Measurements from ENCODE around the gene SYT8.

Gene SYT8

GRCh38 chr11:1834062-1834610 is 654 bp upstream of the SYT8 start:
- DNase-seq, result no peak

DNA sequence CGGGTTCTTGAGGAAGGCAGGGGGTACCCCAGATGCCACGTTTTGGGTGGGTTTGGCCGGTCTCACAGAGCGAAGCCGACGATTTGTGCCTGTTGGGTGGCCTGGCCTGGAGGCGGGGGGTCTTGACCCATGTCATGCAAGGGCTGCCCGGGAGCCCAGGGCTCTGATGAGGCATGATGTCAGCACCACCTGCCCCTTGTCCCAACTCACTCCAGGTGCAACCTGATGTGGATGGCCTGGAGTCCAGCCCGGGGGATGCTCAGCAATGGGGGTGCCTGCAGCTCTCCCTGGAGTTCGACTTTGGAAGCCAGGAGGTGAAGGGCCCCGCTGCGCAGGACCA is 851 bp downstream of the SYT8 start:
- no peak for DNase-seq

DNA sequence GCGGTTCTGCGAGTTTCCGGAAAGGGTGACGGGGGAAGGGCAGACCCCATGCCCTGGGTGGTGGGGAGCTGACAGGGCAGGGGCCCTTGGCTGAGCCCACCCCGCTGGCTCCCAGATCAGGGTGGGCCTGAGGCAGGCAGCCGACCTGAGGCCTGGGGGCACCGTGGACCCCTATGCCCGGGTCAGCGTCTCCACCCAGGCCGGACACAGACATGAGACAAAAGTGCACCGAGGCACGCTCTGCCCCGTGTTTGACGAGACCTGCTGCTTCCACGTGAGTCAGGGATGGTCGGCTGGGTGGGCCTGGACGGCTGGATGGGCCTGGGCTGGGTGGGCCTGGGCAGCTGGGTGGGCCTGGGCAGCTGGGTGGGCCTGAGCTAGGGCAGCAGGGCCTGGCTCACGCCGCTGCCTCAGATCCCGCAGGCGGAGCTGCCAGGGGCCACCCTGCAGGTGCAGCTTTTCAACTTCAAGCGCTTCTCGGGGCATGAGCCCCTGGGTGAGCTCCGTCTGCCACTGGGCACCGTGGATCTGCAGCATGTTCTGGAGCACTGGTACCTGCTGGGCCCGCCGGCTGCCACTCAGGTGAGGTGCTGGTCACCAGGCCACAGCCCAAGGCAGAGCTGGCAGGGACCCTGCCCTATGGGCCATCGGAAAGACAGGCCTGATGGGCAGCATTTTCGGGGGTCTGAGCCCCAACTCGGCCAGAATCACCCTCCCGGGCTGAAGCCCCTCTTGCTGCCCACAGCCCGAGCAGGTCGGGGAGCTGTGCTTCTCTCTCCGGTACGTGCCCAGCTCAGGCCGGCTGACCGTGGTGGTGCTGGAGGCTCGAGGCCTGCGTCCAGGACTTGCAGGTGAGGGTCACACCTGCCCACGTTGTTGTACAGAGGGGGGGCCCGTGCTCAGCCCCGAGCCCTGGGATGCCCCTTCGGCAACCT is 1.5 kb downstream of the SYT8 start:
- DNase-seq, result no peak

DNA sequence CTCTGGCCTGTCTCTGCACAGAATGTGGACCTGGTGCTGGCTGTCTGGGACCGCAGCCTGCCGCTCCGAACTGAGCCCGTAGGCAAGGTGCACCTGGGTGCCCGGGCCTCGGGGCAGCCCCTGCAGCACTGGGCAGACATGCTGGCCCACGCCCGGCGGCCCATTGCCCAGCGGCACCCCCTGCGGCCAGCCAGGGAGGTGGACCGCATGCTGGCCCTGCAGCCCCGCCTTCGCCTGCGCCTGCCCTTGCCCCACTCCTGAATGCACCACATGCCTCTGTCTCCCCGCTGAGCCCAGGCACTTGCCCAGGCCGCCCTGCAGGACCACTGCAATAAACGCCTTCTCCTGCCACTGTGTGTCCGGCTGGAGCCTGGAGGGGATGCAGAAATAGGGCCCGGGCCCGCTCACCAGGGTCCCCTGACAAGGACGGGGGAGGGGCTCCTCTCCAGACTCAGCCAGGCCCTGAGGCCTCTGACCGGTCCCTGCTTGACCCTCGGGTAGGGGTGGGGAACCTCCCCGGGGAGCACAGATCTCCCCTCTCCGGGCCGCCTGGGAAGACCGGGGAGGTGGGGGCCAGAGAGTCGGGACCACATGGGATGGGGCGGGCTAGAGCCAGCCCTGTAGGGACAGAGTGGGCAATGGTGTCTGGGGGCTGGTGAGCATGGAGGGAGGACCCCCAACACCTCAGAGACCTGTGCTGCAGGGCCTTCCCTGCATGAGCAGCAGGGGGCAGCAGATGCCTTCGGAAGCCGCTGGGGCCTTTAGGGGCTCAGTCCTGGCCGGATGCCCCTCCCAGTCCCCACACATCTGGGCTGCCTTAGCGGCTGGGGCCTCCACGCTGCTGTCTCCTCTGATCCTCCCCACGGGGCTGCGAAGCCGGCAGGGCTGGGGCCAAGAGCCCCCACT is 2.6 kb downstream of the SYT8 start:
- DNase-seq, result peak; percentile 39

GRCh38 chr11:1838077-1838425 is 3.3 kb downstream of the SYT8 start:
- DNase-seq, result no peak

- no peak for DNase-seq
These were observed 3.8 kb downstream of the SYT8 start, which contains the start of gene TNNI2 for GRCh38 chr11:1838426-1839144. Gene TNNI2, plus strand, starts transcription at chr11:1838981. Its CDS starts 716 bp downstream, at chr11:1839697.

DNA sequence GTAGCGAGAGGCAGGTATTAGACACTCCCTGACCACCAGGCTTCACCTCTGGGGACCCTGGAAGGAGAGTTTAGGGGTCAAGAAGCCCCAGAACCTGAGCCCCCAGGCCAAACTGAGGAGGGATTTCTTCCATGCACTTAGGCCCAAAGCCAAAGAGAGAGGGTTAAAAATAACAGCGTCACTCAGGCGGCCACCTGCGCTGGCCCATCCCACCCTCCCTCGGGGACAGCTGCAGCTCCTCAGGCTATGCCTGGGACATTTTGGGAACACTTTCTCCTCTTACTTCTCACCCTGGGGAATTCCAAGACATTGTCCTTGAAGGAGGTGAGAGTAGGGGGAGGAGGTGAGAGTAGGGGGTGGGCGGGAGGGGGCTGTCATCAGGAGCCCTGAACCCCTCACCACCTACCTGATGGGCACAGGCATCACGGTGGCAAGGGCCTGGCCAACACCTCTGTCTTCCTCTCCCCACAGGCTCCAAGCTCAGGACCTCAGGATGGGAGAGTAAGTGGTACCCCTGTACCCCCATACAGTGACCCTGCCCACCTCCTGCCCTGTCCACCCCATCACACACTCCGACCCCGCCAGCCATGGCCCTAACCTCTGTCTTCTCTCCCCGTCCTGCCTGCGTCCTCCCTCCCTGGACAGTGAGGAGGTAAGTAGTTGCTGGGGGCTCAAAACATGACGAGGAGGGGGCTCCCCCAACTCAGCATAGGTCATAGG is 4.6 kb downstream of the SYT8 start:
- no peak for DNase-seq

DNA sequence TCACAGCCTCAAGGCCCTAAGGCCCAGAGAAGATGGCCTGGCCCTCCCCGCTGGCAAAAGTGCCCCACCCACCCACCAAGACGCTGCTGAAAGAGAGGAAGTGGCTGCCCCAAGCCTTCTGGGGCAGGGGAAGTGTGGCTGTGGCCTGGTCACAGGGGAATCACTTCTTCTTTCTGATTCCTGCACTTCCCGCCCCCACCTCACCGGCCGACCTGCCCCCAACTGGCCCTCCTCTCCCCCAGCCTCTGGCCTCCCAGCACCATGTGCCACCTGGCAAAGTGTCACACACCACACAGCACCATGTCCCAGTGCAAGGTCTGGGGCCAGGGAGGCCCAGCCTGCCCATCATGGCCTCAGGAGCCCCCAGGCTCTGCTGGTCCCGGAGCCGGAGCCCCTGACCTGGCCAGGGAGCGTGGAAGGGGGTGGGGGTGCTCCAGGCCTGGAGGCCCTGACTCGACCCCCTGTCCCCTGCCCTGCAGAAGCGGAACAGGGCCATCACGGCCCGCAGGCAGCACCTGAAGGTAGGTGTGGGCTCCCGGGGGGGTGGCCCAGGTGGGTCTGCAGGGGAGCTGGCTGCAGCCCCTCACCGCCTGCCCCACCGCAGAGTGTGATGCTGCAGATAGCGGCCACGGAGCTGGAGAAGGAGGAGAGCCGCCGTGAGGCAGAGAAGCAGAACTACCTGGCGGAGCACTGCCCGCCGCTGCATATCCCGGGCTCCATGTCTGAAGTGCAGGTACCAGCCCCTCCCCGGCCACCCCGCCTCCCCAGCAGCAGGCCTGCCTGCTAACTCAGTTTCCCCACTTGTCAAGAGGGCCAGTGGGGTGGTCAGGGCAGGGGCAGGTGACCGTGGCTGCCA is 5.4 kb downstream of the SYT8 start:
- DNase-seq, result peak; percentile 58

DNA sequence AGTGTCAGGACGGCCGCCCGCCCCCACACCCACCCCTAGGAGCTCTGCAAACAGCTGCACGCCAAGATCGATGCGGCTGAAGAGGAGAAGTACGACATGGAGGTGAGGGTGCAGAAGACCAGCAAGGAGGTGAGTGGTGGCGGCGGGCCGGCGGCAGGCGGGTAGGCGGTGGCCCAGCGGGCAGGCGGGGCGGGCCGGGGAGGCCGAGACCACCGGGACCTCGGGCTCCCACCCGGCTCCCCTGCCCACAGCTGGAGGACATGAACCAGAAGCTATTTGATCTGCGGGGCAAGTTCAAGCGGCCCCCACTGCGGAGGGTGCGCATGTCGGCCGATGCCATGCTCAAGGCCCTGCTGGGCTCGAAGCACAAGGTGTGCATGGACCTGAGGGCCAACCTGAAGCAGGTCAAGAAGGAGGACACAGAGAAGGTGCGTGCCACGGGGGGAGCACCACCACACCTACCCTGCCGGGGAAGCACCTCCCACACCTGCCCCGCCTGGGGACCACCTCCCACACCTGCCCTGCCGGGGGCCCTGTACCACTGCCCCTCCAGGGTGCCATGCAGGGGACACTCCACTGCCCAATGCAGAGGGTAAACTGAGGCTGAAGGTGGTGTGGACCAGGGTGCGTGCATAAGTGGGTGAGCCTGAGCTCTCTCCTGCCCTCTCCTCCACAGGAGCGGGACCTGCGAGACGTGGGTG is 6.1 kb downstream of the SYT8 start:
- DNase-seq, result no peak

GRCh38 chr11:1841511-1842148 is 6.8 kb downstream of the SYT8 start:
- no peak for DNase-seq

GRCh38 chr11:1842149-1843097 is 7.6 kb downstream of the SYT8 start:
- no peak for DNase-seq

- DNase-seq, result no peak
These were observed 8.3 kb downstream of the SYT8 start for GRCh38 chr11:1843098-1843473.

DNA sequence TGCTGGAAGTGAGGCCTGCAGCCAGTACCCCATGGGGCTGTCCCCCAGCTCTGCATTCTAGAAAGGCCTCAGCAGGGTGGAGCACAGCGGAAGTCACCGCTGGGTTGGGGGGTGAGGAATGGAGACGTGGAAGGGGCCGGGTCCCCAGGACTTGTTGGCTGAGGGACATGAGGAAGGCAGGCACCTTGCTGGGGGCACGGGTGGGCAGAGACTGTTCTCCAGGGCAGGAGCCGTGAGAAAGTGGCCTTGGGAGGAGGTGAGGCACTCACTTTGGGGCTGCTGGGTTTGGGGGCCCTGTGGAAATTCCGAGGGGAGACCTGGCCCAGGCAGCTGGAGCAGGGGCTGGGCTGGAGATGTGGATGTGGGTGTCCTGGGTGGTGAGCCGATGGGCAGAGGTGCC is 9.0 kb downstream of the SYT8 start:
- DNase-seq, result no peak

DNA sequence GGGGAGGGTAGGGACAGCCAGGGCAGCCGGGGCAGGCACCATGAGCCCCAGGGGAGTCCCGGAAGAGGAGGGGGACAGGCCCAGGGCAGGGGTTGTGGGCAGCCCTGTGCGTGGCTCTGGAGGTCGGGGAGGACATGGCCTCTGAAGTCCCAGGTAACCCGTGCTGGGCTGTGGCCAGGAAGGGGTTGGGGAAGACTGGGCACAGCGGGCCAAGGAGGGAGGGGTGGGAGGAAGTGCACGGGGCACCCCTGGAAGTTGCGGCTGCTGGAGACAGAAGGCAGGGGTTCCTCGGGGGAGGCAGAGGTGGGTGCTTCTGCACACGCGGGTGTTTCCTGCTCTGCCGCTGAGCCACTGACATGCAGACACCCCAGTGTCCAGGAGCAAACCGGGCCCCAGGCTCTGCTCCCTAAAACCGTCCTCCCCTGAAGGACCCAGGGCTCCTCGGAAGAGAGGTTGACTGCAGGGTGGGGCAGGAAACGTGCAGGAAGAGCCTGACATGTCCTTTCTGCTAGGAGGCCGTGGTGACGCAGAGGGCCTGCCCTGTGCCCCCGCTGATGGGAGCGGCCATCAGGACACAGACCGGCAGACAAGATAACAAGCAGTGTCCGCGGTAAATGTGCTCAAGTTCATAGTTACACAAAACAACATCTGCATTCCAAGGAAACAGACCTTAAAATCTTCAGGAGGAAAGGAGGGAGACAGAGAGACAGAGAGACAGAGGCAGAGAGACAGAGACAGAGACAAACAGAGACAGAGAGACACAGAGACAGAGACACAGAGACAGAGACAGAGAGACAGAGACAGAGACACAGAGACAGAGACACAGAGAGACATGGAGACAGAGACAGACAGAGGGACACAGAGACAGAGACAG is 9.7 kb downstream of the SYT8 start:
- peak; percentile 40 for DNase-seq

DNA sequence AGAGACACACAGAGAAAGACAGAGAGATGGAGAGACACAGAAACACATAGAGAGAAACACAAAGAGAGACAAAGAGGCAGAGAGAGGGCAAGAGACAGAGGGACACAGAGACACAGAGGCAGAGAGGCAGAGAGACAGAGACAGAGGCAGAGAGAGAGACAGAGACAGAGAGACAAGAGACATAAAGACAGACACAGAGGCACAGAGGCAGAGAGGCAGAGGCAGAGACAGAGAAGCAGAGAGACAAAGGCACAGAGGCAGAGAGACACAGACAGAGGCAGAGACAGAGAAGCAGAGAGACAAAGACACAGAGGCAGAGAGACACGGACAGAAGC is 10.3 kb downstream of the SYT8 start:
- no peak for DNase-seq

DNA sequence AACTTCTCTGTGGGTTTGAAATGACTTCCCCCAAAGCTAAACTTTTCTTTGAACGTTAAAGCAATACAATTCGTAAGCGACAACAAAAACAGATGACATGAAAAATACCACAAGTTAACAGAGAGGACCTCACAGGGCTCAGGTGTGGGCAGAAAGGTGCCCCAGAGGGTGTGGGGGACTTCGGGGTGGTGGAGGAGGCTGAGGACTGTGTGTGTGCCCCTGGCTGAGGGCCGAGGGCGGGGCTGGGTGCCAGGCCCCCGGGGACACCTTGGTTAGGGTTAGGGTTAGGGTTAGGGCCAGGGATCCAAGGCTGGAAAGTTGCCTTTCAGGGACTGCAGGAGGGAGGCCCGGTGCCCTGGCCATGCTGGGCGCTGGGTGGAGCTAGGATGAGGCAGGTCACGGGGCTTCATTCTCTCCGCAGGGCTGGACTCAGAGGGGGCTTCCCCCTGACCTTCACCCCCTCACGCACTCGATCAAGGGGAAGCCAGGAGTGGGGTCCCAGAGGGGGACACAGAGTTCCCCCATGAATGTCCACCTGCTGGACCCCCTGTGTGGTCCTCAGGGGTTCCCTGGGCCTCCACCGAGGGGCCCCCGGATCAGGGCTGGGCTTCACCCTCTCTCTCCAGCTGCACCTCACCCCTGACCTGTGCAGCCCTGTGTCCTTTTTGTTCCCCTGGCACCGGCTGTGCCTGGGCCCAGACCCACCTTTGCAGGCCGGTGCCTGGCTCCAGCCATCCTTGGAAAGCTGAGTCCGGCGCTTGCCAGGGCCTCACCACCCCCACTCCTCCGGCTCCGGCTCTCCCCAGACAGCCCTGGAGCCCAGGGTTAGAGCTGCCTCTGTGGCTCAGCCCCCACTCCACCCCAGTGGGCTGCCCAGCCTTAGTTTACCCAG is 11.0 kb downstream of the SYT8 start:
- no peak for DNase-seq

DNA sequence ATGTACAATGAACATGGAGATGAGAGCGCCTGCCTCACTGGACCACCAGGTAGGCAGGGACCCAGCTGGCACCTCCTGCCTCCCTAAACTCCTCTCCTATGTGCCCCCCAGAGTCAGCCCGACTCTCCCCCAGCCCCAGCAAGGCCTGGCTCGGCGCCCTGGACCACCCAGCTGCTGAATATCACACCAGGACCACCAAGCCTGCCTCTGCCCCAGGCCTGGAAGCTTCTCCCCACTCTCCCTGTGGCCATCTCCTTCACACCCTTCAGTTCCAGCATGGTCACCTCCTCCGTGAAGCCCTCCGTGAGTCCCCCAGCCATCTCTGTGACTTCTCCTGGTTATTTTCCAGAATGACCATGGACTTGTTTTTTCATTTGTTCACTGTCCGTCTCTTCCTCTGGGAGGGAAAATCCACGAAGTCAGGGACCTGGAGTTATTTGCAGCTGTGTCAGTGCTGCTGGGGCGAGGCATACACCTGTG is 11.7 kb downstream of the SYT8 start:
- no peak for DNase-seq

Data from KG1 (cell line).